Inferior parietal cortex (tissue), 1 donor: ENCODE measurements around the gene ZNF224.
"Not testable (repeated sequence)": the region's sequence is repeated elsewhere in the genome, so short reads cannot be mapped to it uniquely, and the experiment has no call there.

Source experiments
- DNase-seq: peaks from one replicate; pipeline ENCODE4 v3.0.0-alpha.2; 2016; ENCODE audit errors: extremely low spot score

The ZNF224 gene

DNA sequence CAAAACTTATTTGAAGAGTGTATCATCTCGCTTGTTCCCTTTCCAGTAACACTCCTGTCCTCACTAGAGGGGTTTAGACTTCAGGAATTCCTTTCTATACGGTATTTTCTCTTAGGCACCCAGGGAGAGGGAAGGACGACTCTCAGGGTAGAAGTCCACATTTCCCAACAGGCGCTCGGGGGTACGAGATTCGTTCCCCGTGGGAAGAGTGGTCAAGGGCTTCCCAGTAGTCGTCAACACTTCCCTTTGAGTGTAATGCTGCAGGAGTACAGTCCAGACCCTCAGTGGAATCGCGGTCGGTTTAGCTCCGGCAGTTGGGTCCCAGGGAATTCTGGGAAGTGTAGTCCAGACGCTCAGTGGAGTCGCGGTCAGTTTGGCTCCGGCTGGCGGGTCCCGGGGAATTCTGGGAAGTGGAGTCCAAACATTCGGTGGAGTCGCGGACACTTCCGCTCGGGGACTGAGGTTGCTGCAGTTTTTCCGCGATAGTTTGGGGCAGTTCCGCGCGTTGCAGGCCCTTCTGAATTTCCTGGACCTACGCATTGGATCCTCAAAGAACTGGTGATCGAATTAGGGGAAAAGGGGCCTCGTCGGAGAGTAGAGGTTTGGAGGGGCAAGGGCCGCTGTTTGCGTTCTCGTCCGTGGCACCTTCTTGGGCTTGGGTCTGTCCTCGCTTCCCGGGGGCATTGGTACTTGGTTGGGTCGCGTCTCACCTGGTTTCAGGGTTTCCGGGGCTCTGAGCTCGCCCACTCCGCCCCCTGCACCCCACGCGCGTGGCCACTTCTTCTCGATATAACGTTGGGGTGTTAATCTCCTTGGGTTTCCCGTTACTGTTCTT, at the start of gene ZNF224:
Gene ZNF224, plus strand, starts transcription at position 431 of the 835 bp plus-strand sequence. CDS start 3,513 bp downstream, outside the sequence.
- DNase-seq, result peak; percentile 97

DNA sequence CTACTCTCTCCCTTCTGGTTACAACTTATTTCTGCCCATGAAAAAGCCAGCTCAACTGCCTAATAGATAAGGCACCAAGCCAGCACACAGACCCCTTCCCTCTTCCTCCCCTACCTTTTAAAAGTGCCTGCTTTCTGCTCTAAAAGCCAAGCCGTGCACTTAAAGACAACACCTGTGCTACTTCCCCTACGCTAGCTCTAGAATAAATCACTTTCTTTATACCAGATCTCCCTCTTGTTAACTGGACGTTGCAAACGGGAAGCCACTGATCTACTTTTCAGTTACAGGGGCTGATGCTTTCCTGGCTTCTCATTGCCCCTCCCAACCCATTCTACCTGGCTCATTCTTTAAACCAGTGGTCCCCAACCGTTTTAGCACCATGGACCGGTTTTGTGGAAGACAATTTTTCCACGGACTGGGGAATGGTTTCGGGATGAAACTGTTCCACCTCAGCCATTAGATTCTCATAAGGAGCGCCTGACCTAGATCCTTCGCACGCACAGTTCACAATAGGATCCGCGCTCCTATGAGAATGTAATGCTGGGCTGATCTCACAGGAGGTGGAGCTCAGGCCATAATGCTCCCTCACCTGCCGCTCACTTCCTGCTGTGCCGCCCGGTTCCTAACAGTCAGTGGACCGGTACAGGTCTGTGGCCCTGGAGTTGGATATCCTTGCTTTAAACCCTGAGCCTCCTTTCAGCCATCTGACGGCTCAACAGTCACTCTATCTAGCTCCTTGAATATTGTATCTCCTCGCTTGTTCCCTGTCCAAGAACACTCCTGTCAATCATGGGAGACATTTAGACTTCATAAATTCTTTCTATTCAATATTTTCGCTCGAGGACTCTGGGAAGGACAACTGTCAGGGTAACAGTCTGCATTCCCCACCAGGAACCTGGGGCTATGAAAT, 43.2 kb upstream of the ZNF224 start:
- peak; percentile 6 for DNase-seq

DNA sequence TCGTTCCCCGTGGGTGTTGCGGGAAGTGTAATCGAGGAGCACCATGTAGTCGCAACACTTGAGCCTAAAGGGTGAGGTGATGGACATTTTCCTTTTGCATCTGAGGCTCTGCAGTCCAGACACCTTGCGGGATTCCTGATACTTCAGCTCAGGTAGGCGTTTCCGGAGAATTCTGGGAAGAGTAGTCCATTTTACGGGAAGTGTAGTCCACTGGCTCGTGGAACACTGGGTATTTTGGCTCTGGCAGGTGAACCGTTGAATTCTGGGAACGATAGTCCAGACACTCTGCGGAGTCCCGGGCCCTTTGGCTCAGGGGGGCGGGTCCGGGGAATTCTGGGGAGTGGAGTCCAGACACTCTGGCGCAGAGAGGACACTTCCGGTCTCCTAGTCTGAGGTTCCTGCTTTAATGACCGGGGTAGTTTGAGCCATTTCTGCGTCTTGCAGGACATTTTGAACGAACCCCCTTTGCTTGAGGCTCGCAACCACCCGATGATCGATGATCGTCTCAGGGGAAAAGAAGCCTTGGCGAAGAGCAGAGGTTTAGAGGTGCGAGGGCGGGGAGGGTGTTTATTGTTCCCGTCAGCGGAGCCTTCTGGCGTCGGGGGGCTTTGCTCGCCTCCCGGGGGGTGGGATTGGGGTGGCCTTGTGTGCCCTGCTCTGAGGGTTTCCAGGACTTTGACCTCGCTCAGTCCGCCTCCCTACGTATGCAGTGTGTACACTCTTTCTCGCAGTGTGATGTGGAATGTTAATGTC, 42.3 kb upstream of the ZNF224 start, which contains the start of gene ZNF223:
Gene ZNF223, plus strand, starts transcription at position 387 of the 753 bp plus-strand sequence. CDS start 3,141 bp downstream, outside the sequence.
- DNase-seq, result peak; percentile 98

DNA sequence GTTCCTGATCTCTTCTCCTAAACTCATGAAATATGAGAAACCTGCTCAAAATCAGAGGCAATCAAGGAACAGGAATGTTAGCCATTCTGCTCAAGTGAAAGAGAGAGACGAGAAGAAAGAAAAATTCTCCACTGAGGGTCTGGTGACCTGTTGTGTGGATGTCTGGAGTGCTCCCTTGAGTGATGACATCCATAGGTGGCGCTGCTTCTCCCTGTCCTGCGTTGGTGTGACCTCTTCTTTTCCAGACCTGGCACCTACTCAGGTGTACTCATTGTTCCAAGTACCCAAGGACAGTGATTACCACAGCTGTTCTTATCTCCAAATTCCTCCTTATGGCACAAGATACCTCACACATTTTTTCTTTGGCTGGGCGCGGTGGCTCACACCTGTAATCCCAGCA, 38.3 kb upstream of the ZNF224 start:
- DNase-seq, result no peak

DNA sequence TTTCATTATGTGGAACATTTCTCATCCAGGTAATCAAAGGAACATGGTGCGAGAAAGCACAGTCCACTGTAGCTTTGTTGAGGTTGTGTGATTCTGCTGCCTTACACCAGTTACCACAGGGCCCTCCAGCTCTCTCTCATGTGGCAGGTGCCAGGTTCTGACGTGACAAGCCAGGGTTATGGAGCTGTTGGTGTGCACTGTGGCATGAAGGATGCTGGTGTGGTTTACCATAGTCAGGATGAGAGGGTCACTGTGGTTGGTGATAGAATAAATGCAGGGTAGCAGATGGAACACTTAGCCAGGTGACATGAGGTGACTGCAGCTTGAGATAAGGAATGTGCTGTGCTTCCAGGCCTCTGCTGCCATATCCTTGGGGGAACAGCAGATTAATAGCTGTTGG, 34.9 kb upstream of the ZNF224 start:
- no peak for DNase-seq

DNA sequence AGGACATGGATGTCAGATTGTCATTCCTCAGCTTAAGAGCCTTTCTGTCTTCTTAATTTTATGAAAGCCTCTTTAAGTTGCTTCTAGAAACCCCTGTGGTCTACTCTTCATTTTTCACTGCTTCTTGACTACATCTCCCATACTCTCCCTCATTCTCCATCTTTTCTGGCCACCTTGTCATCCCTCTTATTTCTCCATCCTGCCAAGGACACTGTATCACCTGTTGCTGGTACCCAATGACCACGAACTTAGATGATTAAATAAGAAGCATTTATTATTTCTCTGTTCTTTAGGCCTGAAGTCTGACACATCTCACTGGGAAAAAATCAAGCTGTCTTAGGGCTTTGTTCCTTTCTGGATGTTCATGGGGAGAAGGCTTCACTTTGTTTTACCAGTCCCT, 33.1 kb upstream of the ZNF224 start:
- DNase-seq, result no peak

DNA sequence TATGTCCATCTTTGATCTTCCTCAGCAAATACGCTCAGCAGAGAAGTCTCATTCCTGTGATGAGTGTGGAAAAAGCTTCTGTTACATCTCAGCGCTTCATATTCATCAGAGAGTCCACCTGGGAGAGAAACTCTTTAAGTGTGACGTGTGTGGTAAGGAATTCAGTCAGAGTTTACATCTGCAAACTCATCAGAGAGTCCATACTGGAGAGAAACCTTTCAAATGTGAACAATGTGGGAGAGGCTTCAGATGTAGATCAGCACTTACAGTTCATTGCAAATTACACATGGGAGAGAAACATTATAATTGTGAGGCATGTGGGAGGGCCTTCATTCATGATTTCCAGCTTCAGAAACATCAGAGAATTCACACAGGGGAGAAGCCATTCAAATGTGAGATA, 27.9 kb upstream of the ZNF224 start:
- no peak for DNase-seq

DNA sequence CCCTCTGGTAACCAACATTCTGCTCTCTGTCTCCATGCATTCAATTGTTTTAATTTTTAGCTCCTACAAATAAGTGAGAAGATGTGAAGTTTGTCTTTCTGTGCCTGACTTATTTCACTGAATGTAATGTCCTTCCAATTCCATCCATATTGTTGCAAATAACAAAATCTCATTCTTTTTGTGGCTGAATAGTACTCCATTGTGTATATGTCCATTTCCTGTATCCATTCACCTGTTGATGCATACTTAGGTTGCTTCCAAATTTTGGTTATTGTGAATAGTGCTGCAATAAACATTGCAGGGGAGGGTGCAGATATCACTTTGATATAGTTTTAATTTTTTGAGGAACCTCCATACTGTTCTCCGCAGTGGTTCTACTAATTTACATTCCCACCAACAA, 24.7 kb upstream of the ZNF224 start:
- DNase-seq, result no peak

DNA sequence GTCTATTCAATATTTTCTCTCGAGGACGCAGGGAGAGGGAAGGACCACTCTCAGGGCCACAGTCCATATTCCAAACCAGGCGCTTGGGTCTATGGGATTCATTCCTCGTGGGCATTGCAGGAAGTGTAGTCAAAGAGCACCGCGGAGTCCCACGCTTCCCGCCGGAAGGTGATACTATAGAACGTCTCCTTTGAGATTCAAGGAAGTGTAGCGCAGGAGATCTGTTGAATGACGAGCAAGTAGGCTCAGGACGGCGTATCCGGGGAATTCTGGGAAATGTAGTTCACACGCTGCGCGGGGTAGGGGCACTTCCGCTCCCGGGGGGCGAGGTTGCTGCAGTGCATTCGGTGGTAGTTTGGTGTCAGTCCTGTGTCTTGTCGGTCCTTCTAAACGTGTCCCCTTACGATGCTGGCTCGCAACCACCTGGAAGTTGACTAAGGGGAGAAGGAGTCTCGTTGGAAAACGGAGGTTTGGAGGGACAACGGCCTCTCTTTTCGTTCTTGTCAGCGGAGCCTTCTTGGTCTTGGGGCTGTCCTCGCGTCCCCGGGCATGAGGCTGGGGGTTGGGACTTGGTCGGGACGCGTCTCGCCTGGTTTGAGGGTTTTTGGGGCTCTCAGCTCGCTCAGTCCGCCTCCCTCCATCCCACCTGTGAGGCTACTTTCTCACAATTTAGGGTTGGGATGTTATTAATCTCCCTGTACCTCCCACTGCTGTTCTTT, 22.2 kb upstream of the ZNF224 start, which contains the start of gene ZNF284:
Gene ZNF284, plus strand, starts transcription at position 336 of the 719 bp plus-strand sequence. CDS start 4,231 bp downstream, outside the sequence.
- DNase-seq, result peak; percentile 95

DNA sequence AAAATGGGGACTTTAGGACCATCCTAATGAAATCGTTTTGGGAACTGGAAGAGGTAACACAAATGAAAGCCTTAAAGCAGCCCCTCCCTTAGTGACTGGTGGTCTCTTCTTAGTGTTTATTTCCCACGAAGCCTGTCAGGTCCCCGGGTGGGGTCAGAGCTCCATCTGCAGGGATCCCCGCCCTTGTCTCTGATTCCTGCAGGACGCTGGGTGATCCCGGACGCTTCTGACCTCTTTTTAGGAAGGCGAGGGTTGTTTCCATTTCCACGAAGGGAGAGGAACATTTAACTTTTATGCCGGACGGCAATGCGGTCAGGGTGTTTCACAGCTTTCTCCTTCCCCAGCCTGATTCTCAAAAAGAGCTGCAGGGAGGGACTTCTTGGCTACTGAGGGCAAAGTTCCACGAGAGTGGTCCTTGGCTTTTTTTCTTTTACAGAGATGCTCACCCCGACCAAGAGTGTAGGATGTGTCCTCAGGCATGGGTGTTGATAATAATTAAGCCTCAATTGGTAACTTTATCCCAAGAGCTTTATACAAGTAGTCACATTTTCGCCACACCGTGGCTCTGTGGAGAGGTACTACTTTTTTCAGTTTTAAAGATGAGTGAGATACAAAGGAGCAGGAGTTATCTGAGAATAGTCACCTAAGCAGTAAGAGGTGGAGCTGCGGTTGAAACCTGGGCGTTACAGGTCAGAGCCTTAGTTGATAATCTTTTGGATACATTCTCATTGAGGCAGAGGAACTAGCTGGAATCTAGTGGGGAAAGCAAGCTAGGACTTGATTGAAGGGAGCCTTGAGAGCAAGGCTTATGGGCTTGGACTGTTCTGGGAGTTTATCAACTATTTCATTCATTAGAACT, 21.4 kb upstream of the ZNF224 start:
- no peak for DNase-seq

DNA sequence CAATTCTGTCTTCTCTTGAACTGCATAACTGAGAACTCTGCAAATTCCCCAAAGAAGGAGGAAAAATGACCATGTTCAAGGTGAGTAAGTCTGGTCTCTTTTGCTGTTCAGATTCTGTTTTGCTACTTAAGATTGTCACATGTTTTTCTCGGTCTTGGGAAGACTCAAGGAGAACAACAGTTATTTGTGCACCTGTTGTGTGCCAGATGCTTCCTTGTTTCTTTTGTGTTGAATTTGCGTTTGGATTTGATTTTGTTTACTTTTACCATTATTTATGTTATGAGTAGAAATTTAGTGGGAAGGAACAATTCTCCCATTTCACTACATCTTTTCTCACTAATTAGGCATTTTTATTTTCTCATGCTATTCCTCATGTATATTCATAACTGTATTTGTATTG, 17.8 kb upstream of the ZNF224 start:
- DNase-seq, result no peak

DNA sequence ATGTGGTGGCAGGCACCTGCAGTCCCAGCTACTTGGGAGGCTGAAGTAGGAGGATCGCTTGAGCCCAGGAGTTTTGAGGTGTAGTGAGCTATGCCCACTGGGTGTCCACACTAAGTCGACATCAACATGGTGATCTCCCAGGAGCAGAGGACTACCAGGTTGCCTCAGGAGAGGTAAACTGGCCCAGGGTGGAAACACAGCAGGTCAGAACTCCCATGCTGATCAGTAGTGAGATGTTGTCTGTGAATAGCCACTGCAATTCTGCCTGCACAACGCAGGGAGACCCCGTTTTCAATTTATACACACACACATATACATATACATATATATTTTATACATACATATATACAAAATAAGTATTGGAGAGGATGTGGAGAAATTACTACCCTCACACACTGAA, 2.1 kb upstream of the ZNF224 start:
- DNase-seq, result no peak

DNA sequence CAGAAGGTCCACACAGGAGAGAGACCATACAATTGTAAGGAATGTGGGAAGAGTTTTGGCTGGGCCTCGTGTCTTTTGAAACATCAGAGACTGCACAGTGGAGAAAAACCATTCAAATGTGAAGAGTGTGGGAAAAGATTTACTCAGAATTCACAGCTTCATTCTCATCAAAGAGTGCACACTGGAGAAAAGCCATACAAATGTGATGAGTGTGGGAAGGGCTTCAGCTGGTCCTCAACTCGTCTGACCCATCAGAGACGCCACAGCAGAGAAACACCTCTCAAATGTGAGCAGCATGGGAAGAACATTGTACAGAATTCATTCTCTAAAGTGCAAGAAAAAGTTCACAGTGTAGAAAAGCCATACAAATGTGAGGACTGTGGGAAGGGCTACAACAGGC, 13.6 kb downstream of the ZNF224 start:
- DNase-seq, result no peak

DNA sequence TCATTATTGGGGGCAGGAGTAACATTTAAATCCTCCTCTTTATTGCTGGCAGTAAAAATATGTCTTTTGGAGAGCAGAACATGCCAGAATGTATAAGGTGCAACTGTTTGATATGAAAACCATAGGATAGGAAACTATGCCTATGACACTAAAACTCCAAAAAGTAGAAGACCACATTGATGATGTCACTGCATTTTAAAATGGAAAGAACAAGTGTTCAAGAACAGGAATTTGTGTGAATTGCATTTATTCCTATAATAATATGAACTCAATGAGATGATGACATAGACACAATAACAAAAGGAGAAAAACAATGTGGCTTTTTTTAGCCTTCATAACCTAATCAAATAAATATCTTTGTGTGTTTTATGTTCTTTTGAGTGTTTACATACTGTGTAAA, 15.3 kb downstream of the ZNF224 start:
- no peak for DNase-seq

DNA sequence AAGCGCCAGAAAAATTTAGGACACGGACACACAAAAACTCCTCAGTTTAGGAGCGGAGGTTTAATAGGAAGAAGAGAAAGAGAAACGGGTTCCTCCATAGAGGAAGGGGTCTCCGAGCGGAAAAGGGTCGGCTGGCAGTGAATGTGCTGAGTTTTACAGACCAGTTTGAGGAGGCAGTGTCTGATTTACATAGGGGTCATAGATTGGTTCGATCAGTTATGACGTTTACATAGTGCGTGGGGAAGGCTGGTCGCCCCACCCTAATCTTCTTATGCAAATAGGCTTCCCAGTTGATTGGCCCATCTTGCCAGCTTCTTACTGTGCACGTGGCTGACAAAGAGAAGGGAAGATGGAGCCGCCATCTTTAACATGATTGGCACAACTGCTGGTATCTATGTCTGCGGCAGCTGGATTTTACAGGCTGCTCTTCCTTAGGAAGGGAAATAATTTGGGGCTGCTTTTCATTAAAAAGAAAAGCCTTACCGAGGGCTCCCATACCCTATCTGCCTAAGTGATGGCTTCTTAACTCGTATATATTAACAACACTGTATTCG, 17.8 kb downstream of the ZNF224 start:
- peak; percentile 2 for DNase-seq

DNA sequence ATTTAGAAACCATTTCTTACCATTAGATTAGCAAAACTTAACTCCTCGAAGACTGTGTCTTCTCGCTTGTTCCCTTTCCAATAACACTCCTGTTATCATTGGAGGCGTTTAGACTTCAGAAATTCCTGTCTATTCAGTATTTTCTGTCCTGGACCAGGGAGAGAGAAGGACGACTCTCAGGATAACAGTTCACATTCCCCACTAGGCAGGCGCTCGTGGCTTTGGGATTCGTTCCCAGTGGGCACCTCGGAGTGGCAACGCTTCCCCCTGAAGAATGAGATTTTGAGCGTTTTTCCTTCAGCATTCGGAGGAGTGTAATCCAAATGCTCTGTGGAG, 18.6 kb downstream of the ZNF224 start:
- no peak for DNase-seq

DNA sequence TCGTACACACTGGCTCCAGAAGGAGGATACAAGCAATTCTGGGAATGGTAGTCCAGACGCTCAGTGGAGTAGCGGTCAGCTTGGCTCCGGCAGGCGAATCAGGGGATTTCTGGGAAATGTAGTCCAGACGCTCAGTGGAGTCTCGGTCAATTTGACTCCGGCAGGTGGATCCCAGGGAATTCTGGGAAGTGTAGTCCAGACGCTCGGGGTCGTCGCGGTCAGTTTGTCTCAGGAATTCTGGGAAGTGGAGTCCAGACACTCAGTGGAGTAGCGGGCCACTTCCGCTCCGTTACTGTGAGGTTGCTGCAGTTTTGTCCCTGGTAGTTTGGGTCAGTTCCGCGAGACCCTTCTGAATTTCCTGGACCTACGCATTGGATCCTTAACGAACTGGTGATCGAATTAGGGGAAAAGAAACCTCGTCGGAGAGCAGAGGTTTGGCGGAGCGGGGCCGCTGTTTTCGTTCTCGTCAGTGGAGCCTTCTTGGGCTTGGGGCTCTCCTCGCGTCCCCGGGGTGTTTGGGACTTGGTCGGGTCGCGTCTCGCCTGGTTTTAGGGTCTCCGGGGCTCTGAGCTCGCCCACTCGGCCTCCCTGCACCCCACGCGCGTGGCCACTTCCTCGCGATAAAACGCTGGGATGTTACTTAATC, 19.1 kb downstream of the ZNF224 start, which contains the start of gene ZNF225:
Gene ZNF225, plus strand, starts transcription at position 262 of the 646 bp plus-strand sequence. CDS start 2,429 bp downstream, outside the sequence.
- DNase-seq, result peak; percentile 100

DNA sequence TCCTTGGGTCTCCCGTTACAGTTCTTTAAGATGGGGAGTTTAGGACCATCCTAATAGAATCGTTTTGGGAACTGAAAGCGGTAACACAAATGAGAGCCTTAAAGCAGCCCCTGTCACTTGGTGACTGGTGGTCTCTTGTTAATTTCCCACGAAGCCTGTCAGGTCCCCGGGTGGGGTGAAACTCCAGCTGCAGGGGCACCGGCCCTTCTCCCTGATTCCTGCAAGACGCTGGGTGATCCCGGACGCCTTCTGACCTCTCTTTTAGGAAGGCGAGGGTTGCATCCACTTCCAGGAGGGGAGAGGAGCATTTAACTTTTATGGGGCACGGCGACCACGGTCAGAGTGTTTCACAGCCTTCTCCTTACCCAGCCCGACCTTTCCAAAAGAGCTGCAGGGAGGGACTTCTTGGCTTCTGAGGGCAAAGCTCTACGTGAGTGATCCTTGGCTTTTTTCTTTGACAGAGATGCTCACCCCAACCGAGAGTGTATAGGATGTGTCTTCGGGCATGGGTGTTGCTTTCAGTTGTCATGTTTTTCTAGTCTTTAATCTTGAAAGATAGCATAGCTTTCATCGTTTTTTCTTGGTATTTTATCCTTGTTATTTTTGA, 19.7 kb downstream of the ZNF224 start:
- peak; percentile 5 for DNase-seq

DNA sequence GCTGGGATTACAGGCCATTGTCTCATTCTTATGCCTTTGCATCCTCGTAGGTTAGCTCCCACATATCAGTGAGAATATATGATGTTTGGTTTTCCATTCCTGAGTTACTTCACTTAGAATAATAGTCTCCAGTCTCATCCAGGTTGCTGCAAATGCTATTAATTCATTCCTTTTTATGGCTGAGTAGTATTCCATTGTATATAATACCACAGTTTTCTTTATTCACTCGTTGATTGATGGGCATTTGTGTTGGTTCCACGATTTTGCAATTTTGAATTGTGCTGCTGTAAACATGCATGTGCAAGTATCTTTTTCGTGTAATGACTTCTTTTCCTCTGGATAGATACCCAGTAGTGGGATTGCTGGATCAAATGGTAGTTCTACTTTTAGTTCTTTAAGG, 27.0 kb downstream of the ZNF224 start:
- DNase-seq, result not testable (repeated sequence)
